IMR-90 (cell line): Measurements from ENCODE around the gene TFEB. TPM values are rescaled to one million over a fixed set of nuclear protein-coding genes. Genes with fewer than 3 reads are reported as not detected.

ENCODE experiments used
- ATAC-seq: fragments of 200-7000 bp; cut with Tn5 transposase; 2 replicates; pipeline ENCODE4 v1.9.1; 2020; ENCODE audit warnings: low read depth, mild to moderate bottlenecking, moderate library complexity
- BruUV-seq: library from RNA; stranded (reverse); fragments of 400-500 nt; replicated peaks from 2 replicates; lab custom pipeline; 2021; lab: Mats Ljungman, UMichigan
- CTCF ChIA-PET: fragments of 300-600 bp; formaldehyde crosslinking; extraction: SDS; loops from one replicate; lab custom pipeline; 2021; ENCODE audit warnings: antibody characterized with exemption; lab: Yijun Ruan, JAX
- POLR2A ChIA-PET: fragments of 300-600 bp; sonication (Branson Sonifier 250); formaldehyde crosslinking; loops from one replicate; lab custom pipeline; 2022; ENCODE audit warnings: antibody characterized with exemption; ENCODE audit not compliant: unreplicated experiment; lab: Charles Lee
- DNase-seq: peaks from one replicate; pipeline ENCODE4 v3.0.0; 2013
- H2AFZ ChIP-seq: replicated peaks from 2 replicates; pipeline ENCODE3; 2013; ENCODE audit warnings: low read length, mild to moderate bottlenecking; ENCODE audit not compliant: poor library complexity
- H2AK5ac ChIP-seq: 2 replicates; pipeline ENCODE4 v1.6.1; 2013; ENCODE audit warnings: low read depth, low read length, inconsistent platforms
- H2AK9ac ChIP-seq: replicated peaks from 2 replicates; pipeline ENCODE3; 2013; ENCODE audit warnings: mild to moderate bottlenecking, low read depth, low read length, moderate library complexity; ENCODE audit not compliant: poor library complexity
- H2BK120ac ChIP-seq: 2 replicates; pipeline ENCODE4 v1.6.1; 2013; ENCODE audit warnings: low read depth, low read length, inconsistent platforms
- H2BK15ac ChIP-seq: 3 replicates; pipeline ENCODE4 v1.6.1; 2013; ENCODE audit warnings: low read depth, low read length, inconsistent platforms
- H2BK20ac ChIP-seq: 2 replicates; pipeline ENCODE4 v1.6.1; 2013; ENCODE audit warnings: low read depth, mild to moderate bottlenecking, inconsistent platforms, low read length, moderate library complexity
- H2BK5ac ChIP-seq: 2 replicates; pipeline ENCODE4 v1.6.1; 2013; ENCODE audit warnings: mild to moderate bottlenecking, low read depth, low read length, inconsistent platforms; ENCODE audit not compliant: poor library complexity, severe bottlenecking
- H3K14ac ChIP-seq: replicated peaks from 2 replicates; pipeline ENCODE4 v1.6.1; 2013; ENCODE audit warnings: low read depth, low read length, inconsistent platforms
- H3K18ac ChIP-seq: 2 replicates; pipeline ENCODE4 v1.6.1; 2013; ENCODE audit warnings: low read depth, low read length, control low read depth
- H3K23ac ChIP-seq: 2 replicates; pipeline ENCODE4 v1.6.1; 2013; ENCODE audit warnings: low read depth, low read length, inconsistent platforms
- H3K27ac ChIP-seq: 2 replicates; pipeline ENCODE4 v1.5.1; 2013; ENCODE audit warnings: mild to moderate bottlenecking, control low read depth, low read length; ENCODE audit not compliant: insufficient read depth
- H3K27me3 ChIP-seq: 2 replicates; pipeline ENCODE4 v1.6.1; 2013; ENCODE audit warnings: low read length; ENCODE audit not compliant: control insufficient read depth, insufficient read depth
- H3K36me3 ChIP-seq: 2 replicates; pipeline ENCODE4 v1.6.1; 2013; ENCODE audit warnings: low read length, mixed read lengths; ENCODE audit not compliant: control insufficient read depth, insufficient read depth
- H3K4ac ChIP-seq: 2 replicates; pipeline ENCODE4 v1.6.1; 2013; ENCODE audit warnings: low read depth, low read length, inconsistent platforms
- H3K4me1 ChIP-seq: 2 replicates; pipeline ENCODE4 v1.6.1; 2013; ENCODE audit warnings: low read length, mixed read lengths; ENCODE audit not compliant: control insufficient read depth, insufficient read depth
- H3K4me2 ChIP-seq: 2 replicates; pipeline ENCODE4 v1.6.1; 2013; ENCODE audit warnings: low read depth, mild to moderate bottlenecking, control low read depth, low read length, moderate library complexity
- H3K4me3 ChIP-seq: 2 replicates; pipeline ENCODE4 v1.5.1; 2013; ENCODE audit warnings: low read depth, mild to moderate bottlenecking, control low read depth, low read length, moderate library complexity; ENCODE audit not compliant: insufficient read depth
- H3K56ac ChIP-seq: 2 replicates; pipeline ENCODE4 v1.6.1; 2013; ENCODE audit warnings: low read length, inconsistent platforms; ENCODE audit not compliant: insufficient read depth; ENCODE audit errors: extremely low read depth
- H3K79me1 ChIP-seq, 2 experiments: 2 replicates each; pipeline ENCODE4 v1.6.1; 2013; ENCODE audit warnings: low read length in 2 of 2, inconsistent platforms in 1 of 2, low read depth in 1 of 2
- H3K9ac ChIP-seq: 2 replicates; pipeline ENCODE4 v1.6.1; 2013; ENCODE audit warnings: low read depth, low read length, control low read depth
- H3K9me1 ChIP-seq: 2 replicates; pipeline ENCODE4 v1.6.1; 2013; ENCODE audit warnings: low read length, inconsistent platforms; ENCODE audit not compliant: insufficient read depth
- H3K9me3 ChIP-seq: 2 replicates; pipeline ENCODE4 v1.6.1; 2013; ENCODE audit warnings: low read length; ENCODE audit not compliant: control insufficient read depth, insufficient read depth
- H4K20me1 ChIP-seq: 2 replicates; pipeline ENCODE4 v1.6.1; 2013; ENCODE audit warnings: low read length, inconsistent platforms; ENCODE audit not compliant: insufficient read depth
- H4K5ac ChIP-seq: 2 replicates; pipeline ENCODE4 v1.6.1; 2013; ENCODE audit warnings: mild to moderate bottlenecking, low read depth, low read length, control low read depth
- H4K8ac ChIP-seq, 2 experiments: 2 replicates each; pipeline ENCODE4 v1.6.1; 2013; ENCODE audit warnings: low read depth in 2 of 2, low read length in 2 of 2, control low read depth in 1 of 2, inconsistent platforms in 1 of 2
- H4K91ac ChIP-seq: 2 replicates; pipeline ENCODE4 v1.6.1; 2013; ENCODE audit warnings: low read depth, low read length, inconsistent platforms; ENCODE audit not compliant: insufficient read depth
- BHLHE40 ChIP-seq: fragments of 150-350 bp; IDR thresholded peaks from 2 replicates; pipeline ENCODE4 v1.6.1; 2016; ENCODE audit warnings: mild to moderate bottlenecking, low read depth, low read length
- CEBPB ChIP-seq: IDR thresholded peaks from 2 replicates; pipeline ENCODE4 v1.6.1; 2012; ENCODE audit warnings: low read depth, low read length, improper control_type of control experiment
- CHD1 ChIP-seq: IDR thresholded peaks from 2 replicates; pipeline ENCODE4 v1.6.1; 2012; ENCODE audit warnings: low read depth, low read length, improper control_type of control experiment
- CTCF ChIP-seq: conservative IDR thresholded peaks from 2 replicates; pipeline ENCODE4 v1.5.1; 2012; ENCODE audit warnings: mild to moderate bottlenecking, low read depth, low read length, improper control_type of control experiment
- ELK1 ChIP-seq: fragments of 150-350 bp; IDR thresholded peaks from 2 replicates; pipeline ENCODE4 v1.6.1; 2016; ENCODE audit warnings: low read depth, mild to moderate bottlenecking, low read length, moderate library complexity, borderline replicate concordance
- FOS ChIP-seq: fragments of 150-350 bp; IDR thresholded peaks from 2 replicates; pipeline ENCODE4 v1.6.1; 2016; ENCODE audit warnings: low read depth, low read length
- MAFK ChIP-seq: IDR thresholded peaks from 2 replicates; pipeline ENCODE4 v1.6.1; 2012; ENCODE audit warnings: low read depth, low read length, improper control_type of control experiment
- MAZ ChIP-seq: IDR thresholded peaks from 2 replicates; pipeline ENCODE4 v1.6.1; 2012; ENCODE audit warnings: low read depth, mild to moderate bottlenecking, low read length, improper control_type of control experiment, moderate library complexity, borderline replicate concordance
- MXI1 ChIP-seq: IDR thresholded peaks from 2 replicates; pipeline ENCODE4 v1.6.1; 2012; ENCODE audit warnings: low read depth, mild to moderate bottlenecking, low read length, moderate library complexity, borderline replicate concordance
- NFE2L2 ChIP-seq: fragments of 150-350 bp; IDR thresholded peaks from 2 replicates; pipeline ENCODE4 v1.6.1; 2016; ENCODE audit warnings: low read depth, mild to moderate bottlenecking, low read length
- POLR2A ChIP-seq: IDR thresholded peaks from 2 replicates; pipeline ENCODE4 v1.6.1; 2012; ENCODE audit warnings: mild to moderate bottlenecking, low read depth, low read length
- RAD21 ChIP-seq: IDR thresholded peaks from 2 replicates; pipeline ENCODE4 v1.6.1; 2012; ENCODE audit warnings: low read length, improper control_type of control experiment
- RCOR1 ChIP-seq: IDR thresholded peaks from 2 replicates; pipeline ENCODE4 v1.6.1; 2012; ENCODE audit warnings: mild to moderate bottlenecking, low read length, improper control_type of control experiment; ENCODE audit not compliant: insufficient replicate concordance
- RFX5 ChIP-seq: IDR thresholded peaks from 2 replicates; pipeline ENCODE4 v1.8.0; 2012; ENCODE audit warnings: low read depth, mild to moderate bottlenecking, low read length, moderate library complexity
- SMC3 ChIP-seq: fragments of 150-350 bp; IDR thresholded peaks from 2 replicates; pipeline ENCODE4 v1.6.1; 2016; ENCODE audit warnings: low read depth, mild to moderate bottlenecking, antibody characterized with exemption, low read length, moderate library complexity
- USF2 ChIP-seq: fragments of 150-350 bp; IDR thresholded peaks from 2 replicates; pipeline ENCODE4 v1.6.1; 2017; ENCODE audit warnings: mild to moderate bottlenecking, antibody characterized with exemption, low read length, low read depth
- WGBS, 2 experiments: methylation state at CpG; one replicate each; pipeline versions ENCODE4 v1.1.5 to v1.1.7; 2013; ENCODE audit warnings: missing lambda C conversion rate in 2 of 2; ENCODE audit not compliant: insufficient read length in 1 of 2; ENCODE audit errors: extremely low coverage in 2 of 2; 5-methylcytosine and 5-hydroxymethylcytosine counted together
- dilution Hi-C: fragments of 300-500 bp; cut with HindIII; formaldehyde crosslinking; loops from one replicate; pipeline ENCODE4 v1.14.3; 2018; ENCODE audit warnings: low sequenced_read_pairs; ENCODE audit not compliant: unreplicated experiment
- in situ Hi-C: fragments of 300-500 bp; cut with MboI; formaldehyde crosslinking; loops from 3 replicates; pipeline ENCODE4 v1.14.3; 2019; ENCODE audit warnings: low sequenced_read_pairs, inconsistent platforms, mixed read lengths
- intact Hi-C: fragments of 100-400 bp; cut with micrococcal nuclease; formaldehyde crosslinking; loops from 2 replicates; pipeline ENCODE4 v1.10.0; 2022
- polyA plus RNA-seq, 3 experiments: library from polyadenylated mRNA; depleted of rRNA; stranded (reverse); fragments of >200 nt; gene quantifications; 2 replicates each; pipeline ENCODE4 v1.2.3, GENCODE V29; 2012; ENCODE audit warnings: low replicate concordance in 1 of 3
- total RNA-seq: library from RNA; depleted of rRNA; stranded (reverse); fragments of >200 nt; gene quantifications from 2 replicates; pipeline ENCODE4 v1.2.3, GENCODE V29; 2012

Gene TFEB
- total and polyA plus RNA-seq, 2 of the 4 experiments (the other 2 are of a cell fraction) = 4.5 to 4.9 TPM

GRCh38 chr6:41658636-41659035 is 76.8 kb downstream of the TFEB start:
- intact Hi-C loops = no loop called here
- POLR2A ChIA-PET = no interaction called here
- TF ChIP-seq RAD21 = no peak
- no peak for TF ChIP-seq USF2
- no peak for TF ChIP-seq FOS
- no peak for TF ChIP-seq RCOR1
- TF ChIP-seq CEBPB = no peak
- no peak for TF ChIP-seq MAZ
- no peak for TF ChIP-seq CHD1
- TF ChIP-seq POLR2A = no peak
- no peak for TF ChIP-seq RFX5
- no peak for TF ChIP-seq MXI1
- no peak for TF ChIP-seq SMC3
- TF ChIP-seq BHLHE40 = no peak
- no peak for TF ChIP-seq MAFK
- TF ChIP-seq ELK1 = no peak
- TF ChIP-seq NFE2L2 = no peak
- TF ChIP-seq CTCF = no peak
- Histone ChIP-seq H4K91ac (no peak overlapping the region), H3K4me1 (peaks cover 7% of the 10 kb centered on the region; the same call in 1 of the 2 replicates), H3K9me3 (no peaks in the 10 kb centered on the region), H3K9me1 (no peaks in the 10 kb centered on the region), H3K9ac (no peak overlapping the region), H3K4ac (no peak overlapping the region), H2BK5ac (no peak overlapping the region), H3K27me3 (peaks cover 49% of the 10 kb centered on the region), H3K27ac (no peak overlapping the region), H3K56ac (no peak overlapping the region), H2BK120ac (no peak overlapping the region), H4K5ac (no peak overlapping the region), H3K36me3 (no peaks in the 10 kb centered on the region), H2AK5ac (no peak overlapping the region), H2AFZ (no peak overlapping the region), H2AK9ac (no peak overlapping the region), H4K20me1 (no peaks in the 10 kb centered on the region), H3K79me1 (no peaks in the 10 kb centered on the region), H2BK20ac (no peak overlapping the region), H3K4me3 (no peak overlapping the region), H4K8ac (no peak overlapping the region), H3K4me2 (no peak overlapping the region), H2BK15ac (no peak overlapping the region), H3K14ac (no peak overlapping the region), H3K18ac (no peak overlapping the region), H3K23ac (no peak overlapping the region)
- CTCF ChIA-PET = no interaction called here
- dilution Hi-C loops = no loop called here
- no peak for ATAC-seq
- no TSS peak for BruUV-seq
- DNase-seq = no peak
- WGBS, 2 experiments = 91% methylated on average over 6 of the region's 13 CpGs; no CpG with 5 or more reads in 1 of the 2 experiments
- in situ Hi-C loops = no loop called here
